ENCODE data around the gene ID4. TPM values are rescaled to one million over a fixed set of nuclear protein-coding genes. Genes with fewer than 3 reads are reported as not detected.
A peak's percentile ranks its signal among the peaks of the same experiment; 100 is the strongest.

ID4 gene
- total and polyA plus RNA-seq, 2 of the 4 experiments (the other 2 are of a cell fraction): 3.0 to 3.6 TPM

DNA sequence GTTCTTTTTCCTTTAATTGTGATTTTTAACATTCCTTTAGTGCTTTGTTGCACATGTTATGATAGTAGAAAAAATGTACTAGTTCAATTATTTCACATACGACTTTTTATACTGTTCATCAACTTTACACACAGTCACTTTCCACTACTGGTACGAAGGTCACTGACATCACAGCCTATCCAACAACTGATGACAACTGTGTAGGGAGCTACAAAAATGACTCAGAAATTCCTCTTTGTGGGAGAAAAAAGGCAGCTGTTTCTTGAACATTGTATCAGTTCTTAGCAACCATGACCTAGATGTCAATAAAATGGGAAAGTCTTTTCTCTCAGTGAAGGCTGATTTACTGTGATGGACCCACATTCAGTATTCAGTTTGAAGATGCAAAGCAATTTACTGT lies 7.0 kb upstream of the ID4 start:
- no peak overlapping the region for H3K4me2 ChIP-seq (ENCODE audit: low read depth, low read length)
- no peak overlapping the region for H2BK120ac ChIP-seq (ENCODE audit: low read depth, low read length)
- no peaks in the 10 kb centered on the region for H3K9me3 ChIP-seq (ENCODE audit: control insufficient read depth, insufficient read depth, low read length)
- H3K56ac ChIP-seq (ENCODE audit: extremely low read depth, insufficient read depth, low read length): no peak overlapping the region
- intact Hi-C loops (cut with micrococcal nuclease): no loop called here
- H2BK15ac ChIP-seq (ENCODE audit: low read depth, low read length): no peak overlapping the region
- no peaks in the 10 kb centered on the region for H3K4me1 ChIP-seq (ENCODE audit: control insufficient read depth, insufficient read depth, low read length)
- no peak overlapping the region for H2AK5ac ChIP-seq (ENCODE audit: low read depth, low read length)
- no peak overlapping the region for H2BK20ac ChIP-seq (ENCODE audit: low read depth, low read length)
- H4K8ac ChIP-seq (ENCODE audit: low read depth in 2 of 2, low read length in 2 of 2): no peak overlapping the region
- no peak overlapping the region for H2AK9ac ChIP-seq (replicated peaks; ENCODE audit: low read depth, low read length, poor library complexity)
- H3K79me1 ChIP-seq (ENCODE audit: low read depth in 1 of 2, low read length in 2 of 2): no peaks in the 10 kb centered on the region
- no peak overlapping the region for H3K18ac ChIP-seq (ENCODE audit: low read depth, low read length)
- H3K27ac ChIP-seq (ENCODE audit: insufficient read depth, low read length): no peak overlapping the region
- dilution Hi-C loops (cut with HindIII; ENCODE audit: low sequenced_read_pairs, unreplicated experiment): no loop called here
- no peak overlapping the region for H4K91ac ChIP-seq (ENCODE audit: insufficient read depth, low read depth, low read length)
- BruUV-seq (replicated peaks): no TSS peak
- H2AFZ ChIP-seq (replicated peaks; ENCODE audit: low read length, poor library complexity): no peak overlapping the region
- ChIA-PET CTCF (no interaction called here), POLR2A (ENCODE audit: unreplicated experiment) (no interaction called here)
- in situ Hi-C loops (cut with MboI; ENCODE audit: low sequenced_read_pairs): no loop called here
- no peak overlapping the region for H2BK5ac ChIP-seq (ENCODE audit: low read depth, low read length, poor library complexity, severe bottlenecking)
- H3K27me3 ChIP-seq (ENCODE audit: control insufficient read depth, insufficient read depth, low read length): no peaks in the 10 kb centered on the region
- no peaks in the 10 kb centered on the region for H3K9me1 ChIP-seq (ENCODE audit: insufficient read depth, low read length)
- ATAC-seq (ENCODE audit: low read depth) (no peak), DNase-seq (peak; percentile 32)
- no peak overlapping the region for H3K4ac ChIP-seq (ENCODE audit: low read depth, low read length)
- no peak overlapping the region for H4K5ac ChIP-seq (ENCODE audit: low read depth, low read length)
- H3K36me3 ChIP-seq (ENCODE audit: control insufficient read depth, insufficient read depth, low read length): no peaks in the 10 kb centered on the region
- TF ChIP-seq POLR2A (IDR thresholded peaks at IDR 0.05; ENCODE audit: low read depth, low read length) (no peak), RFX5 (IDR thresholded peaks at IDR 0.05; ENCODE audit: low read depth, low read length) (no peak), RCOR1 (IDR thresholded peaks at IDR 0.05; ENCODE audit: insufficient replicate concordance, low read length) (no peak), MXI1 (IDR thresholded peaks at IDR 0.05; ENCODE audit: borderline replicate concordance, low read depth, low read length) (no peak)
- TF ChIP-seq, protein P1, sequence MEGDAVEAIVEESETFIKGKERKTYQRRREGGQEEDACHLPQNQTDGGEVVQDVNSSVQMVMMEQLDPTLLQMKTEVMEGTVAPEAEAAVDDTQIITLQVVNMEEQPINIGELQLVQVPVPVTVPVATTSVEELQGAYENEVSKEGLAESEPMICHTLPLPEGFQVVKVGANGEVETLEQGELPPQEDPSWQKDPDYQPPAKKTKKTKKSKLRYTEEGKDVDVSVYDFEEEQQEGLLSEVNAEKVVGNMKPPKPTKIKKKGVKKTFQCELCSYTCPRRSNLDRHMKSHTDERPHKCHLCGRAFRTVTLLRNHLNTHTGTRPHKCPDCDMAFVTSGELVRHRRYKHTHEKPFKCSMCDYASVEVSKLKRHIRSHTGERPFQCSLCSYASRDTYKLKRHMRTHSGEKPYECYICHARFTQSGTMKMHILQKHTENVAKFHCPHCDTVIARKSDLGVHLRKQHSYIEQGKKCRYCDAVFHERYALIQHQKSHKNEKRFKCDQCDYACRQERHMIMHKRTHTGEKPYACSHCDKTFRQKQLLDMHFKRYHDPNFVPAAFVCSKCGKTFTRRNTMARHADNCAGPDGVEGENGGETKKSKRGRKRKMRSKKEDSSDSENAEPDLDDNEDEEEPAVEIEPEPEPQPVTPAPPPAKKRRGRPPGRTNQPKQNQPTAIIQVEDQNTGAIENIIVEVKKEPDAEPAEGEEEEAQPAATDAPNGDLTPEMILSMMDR (conservative IDR thresholded peaks at IDR 0.05; ENCODE audit: low read depth, low read length): no peak
- TF ChIP-seq, protein P2, sequence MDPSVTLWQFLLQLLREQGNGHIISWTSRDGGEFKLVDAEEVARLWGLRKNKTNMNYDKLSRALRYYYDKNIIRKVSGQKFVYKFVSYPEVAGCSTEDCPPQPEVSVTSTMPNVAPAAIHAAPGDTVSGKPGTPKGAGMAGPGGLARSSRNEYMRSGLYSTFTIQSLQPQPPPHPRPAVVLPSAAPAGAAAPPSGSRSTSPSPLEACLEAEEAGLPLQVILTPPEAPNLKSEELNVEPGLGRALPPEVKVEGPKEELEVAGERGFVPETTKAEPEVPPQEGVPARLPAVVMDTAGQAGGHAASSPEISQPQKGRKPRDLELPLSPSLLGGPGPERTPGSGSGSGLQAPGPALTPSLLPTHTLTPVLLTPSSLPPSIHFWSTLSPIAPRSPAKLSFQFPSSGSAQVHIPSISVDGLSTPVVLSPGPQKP (IDR thresholded peaks at IDR 0.05; ENCODE audit: borderline replicate concordance, low read depth, low read length): no peak
- H3K4me3 ChIP-seq (ENCODE audit: insufficient read depth, low read depth, low read length): no peak overlapping the region
- H4K20me1 ChIP-seq (ENCODE audit: insufficient read depth, low read length): no peaks in the 10 kb centered on the region
- H3K9ac ChIP-seq (ENCODE audit: low read depth, low read length): no peak overlapping the region
- H3K23ac ChIP-seq (ENCODE audit: low read depth, low read length): no peak overlapping the region
- WGBS, 2 experiments (ENCODE audit: extremely low coverage in 2 of 2, insufficient read length in 1 of 2): no CpG with 5 or more reads among the region's 2 CpGs
- no peak overlapping the region for H3K14ac ChIP-seq (replicated peaks; ENCODE audit: low read depth, low read length)
